GM10266 (cell line): ENCODE results near the gene MC2R.

Experiments
- DNase-seq: peaks from one replicate; pipeline ENCODE4 v3.0.0; 2012; ENCODE audit errors: extremely low spot score
- TF ChIP-seq, protein P1 (sequence below): IDR thresholded peaks from 2 replicates; pipeline ENCODE4 v1.5.1; 2012; ENCODE audit warnings: mild to moderate bottlenecking, low read depth; ENCODE audit not compliant: control insufficient read depth, insufficient read depth; ENCODE audit errors: missing control alignments

MC2R gene

DNA sequence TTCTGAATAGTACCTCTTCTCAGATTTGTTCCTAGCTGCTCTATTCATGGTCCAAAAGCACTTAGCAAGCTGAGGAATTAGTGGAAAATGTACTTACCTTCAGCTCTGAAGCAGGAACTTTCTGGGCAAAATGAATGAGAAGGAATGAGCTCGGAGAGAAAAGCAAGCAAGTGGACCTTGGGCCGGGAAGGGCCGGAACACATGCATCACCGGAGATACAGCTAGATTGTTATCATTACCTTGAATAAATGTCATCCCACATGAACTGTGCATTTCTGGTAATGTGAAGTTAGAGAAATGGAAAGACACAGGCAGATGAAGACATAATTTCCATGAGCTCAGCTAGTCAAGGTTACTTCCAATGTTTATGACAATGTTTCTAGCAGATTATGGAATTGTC, at the start of gene MC2R:
TSS of gene MC2R (minus strand) at position 146 of the 400 bp plus-strand sequence. CDS start 30,018 bp downstream, outside the sequence.
- DNase-seq = no peak
- TF ChIP-seq, protein P1, sequence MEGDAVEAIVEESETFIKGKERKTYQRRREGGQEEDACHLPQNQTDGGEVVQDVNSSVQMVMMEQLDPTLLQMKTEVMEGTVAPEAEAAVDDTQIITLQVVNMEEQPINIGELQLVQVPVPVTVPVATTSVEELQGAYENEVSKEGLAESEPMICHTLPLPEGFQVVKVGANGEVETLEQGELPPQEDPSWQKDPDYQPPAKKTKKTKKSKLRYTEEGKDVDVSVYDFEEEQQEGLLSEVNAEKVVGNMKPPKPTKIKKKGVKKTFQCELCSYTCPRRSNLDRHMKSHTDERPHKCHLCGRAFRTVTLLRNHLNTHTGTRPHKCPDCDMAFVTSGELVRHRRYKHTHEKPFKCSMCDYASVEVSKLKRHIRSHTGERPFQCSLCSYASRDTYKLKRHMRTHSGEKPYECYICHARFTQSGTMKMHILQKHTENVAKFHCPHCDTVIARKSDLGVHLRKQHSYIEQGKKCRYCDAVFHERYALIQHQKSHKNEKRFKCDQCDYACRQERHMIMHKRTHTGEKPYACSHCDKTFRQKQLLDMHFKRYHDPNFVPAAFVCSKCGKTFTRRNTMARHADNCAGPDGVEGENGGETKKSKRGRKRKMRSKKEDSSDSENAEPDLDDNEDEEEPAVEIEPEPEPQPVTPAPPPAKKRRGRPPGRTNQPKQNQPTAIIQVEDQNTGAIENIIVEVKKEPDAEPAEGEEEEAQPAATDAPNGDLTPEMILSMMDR = no peak

DNA sequence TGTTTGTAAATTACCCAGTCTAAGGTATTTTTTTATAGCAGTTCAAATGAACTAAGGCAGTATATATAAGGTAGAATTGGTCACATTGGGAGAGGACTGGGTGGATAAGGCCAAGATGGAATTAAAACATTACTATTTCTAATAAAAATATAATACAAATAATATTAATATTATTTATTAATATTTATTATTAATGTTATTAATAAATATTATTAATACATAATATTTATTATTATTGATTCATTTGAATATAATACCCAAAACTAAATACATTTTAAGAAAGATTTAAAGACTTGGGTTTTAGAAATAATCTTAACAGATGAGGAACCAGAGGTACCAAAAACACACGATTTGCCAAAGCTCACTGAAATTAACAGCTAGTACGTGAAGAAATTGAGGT, 30.5 kb upstream of the MC2R start:
- TF ChIP-seq, protein P1 = no peak
- no peak for DNase-seq

DNA sequence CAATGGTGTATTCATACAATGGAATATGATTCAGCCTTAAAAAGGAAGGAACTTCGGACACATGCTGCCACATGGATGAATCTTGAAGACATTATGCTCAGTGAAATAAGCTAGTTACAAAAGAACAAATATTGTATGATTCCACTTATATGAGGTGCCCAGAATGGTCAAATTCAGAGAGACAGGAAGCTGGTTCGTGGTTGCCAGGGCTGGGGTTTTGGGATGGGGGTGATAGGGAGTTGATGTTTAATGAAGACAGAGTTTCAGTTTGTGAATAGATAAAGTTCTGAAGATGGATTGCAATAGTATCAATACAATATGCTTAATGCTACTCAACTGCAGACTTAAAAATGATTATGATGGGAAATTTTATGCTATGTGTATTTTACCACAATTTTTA, 28.0 kb upstream of the MC2R start:
- no peak for DNase-seq
- TF ChIP-seq, protein P1 = no peak

DNA sequence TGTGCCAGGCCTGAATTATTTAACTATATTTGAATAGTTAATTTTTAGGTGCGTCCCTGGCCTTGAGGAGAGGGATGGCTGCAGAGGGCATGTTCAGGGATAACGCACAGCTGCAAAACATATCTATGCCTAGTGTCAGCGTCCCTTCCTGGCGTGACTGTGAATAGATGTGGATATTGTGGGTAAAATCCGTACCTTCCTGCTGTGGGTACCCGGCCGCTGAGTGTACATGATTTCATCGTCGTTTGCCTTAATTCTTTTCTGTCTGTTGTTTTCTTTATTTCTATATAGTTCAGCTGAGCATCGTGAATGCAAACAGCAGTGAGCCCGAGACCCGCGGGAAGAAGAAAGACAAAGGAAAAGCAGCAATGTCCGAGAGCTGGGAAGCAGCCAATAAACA, 25.0 kb upstream of the MC2R start:
- no peak for DNase-seq
- TF ChIP-seq, protein P1 = no peak

DNA sequence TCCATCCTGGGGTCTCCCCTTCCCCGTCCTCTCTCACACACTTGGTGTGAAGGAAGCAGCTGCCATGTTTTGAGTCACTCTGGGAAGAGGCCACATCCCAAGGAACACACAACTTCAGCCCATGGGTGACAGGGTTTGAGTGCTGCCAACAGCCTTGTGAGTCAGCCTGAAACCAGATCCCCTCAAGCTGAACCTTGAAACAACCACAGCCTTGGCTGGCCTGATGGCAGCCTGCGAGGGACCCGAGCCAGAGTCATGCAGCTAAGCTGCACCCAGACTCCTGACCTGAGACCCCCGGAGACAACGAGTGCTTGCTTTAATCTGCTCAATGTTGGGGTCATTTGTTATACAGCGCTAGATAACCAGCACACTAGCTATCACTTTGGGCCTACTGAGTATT, 19.3 kb upstream of the MC2R start:
- DNase-seq = no peak
- TF ChIP-seq, protein P1 = no peak

DNA sequence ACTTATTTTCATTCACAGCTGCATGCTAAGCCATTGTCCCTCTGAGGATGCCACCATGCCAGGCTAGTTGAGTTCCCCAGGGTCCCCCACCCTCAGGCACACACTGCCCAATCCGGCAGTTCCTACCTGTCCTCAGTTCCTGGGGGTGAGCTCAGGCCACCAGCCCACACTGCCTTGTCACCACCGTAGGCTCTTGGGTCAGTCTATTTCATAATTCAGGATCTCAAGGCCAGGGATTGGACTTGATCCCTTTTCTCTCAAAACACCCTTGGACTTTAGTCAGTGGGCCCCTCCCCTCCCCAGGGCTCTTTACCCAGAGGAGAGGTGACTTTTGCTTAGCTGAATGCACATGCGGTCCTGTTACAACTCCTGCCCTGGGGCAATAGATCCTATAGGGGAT, 18.7 kb upstream of the MC2R start:
- TF ChIP-seq, protein P1 = no peak

DNA sequence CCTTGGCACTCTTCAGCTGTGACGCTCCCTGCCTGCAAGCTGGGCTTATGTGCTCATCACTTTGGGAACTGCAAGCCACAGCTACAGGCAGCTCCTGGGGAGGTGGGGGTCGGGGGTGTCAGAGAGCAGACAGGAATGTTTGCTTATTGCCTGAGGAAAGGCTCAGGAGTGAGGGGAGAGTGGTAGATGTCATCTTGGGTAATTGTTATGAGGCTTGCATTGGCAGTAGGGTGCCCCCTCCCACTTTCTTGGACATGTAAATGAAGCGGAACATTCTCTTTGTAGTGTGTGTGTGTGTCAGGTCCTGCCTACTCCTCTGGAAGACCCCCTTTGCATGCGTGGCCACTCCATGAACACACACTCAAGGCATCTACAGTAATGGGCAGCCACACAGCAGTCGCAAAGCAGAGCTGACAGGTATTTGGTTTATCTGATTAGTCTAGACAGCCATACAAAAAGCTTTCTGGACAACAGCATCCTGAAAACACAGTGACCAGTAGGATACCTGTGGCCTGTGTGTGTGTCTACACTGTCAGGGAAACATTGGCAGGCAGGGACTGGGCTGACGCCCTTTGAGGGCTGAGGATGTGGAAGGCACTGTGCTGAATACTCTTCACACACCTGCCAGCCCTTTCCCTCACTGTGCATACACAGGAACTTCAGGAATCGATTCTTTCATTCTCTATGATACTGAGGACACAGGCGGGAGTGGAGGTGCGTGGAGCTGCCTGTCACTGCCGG, 17.1 kb upstream of the MC2R start:
- no peak for DNase-seq
- TF ChIP-seq, protein P1 = no peak

More for the DNA sequence above, 18.7 kb upstream of the MC2R start:
- no peak for DNase-seq
